Measurements from ENCODE around the gene DPEP3.
"Not testable (repeated sequence)": the region's sequence is repeated elsewhere in the genome, so short reads cannot be mapped to it uniquely, and the experiment has no call there.

The DPEP3 gene

DNA sequence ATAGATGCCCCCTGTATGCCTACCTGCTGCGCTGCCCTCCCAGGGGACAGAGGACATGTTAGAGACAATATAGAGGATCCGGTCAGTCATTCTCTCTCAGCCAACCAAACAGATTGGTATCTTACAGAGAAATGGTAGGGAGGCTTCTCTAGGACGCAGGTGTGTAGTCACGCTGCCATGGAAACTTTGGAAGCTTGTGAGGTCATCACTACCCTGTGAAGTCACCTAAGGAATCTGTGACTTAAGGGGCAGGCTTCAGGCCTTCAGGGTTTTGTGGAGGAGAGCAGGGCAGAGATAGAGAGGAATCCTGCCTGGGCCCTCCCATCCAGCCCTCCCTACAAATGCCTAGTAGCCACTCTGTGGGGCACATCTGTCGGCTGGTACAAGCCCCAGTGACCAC is 35.4 kb upstream of the DPEP3 start, which contains the start of gene DPEP2NB:
DPEP2NB (minus strand) TSS at position 231 of the 400 bp plus-strand sequence; CDS start at position 90, 141 bp downstream.
- no peak within 1 kb of the TSS for H3K4me3 ChIP-seq (ENCODE audit: low read depth, low read length)
- TF ChIP-seq, protein P1, sequence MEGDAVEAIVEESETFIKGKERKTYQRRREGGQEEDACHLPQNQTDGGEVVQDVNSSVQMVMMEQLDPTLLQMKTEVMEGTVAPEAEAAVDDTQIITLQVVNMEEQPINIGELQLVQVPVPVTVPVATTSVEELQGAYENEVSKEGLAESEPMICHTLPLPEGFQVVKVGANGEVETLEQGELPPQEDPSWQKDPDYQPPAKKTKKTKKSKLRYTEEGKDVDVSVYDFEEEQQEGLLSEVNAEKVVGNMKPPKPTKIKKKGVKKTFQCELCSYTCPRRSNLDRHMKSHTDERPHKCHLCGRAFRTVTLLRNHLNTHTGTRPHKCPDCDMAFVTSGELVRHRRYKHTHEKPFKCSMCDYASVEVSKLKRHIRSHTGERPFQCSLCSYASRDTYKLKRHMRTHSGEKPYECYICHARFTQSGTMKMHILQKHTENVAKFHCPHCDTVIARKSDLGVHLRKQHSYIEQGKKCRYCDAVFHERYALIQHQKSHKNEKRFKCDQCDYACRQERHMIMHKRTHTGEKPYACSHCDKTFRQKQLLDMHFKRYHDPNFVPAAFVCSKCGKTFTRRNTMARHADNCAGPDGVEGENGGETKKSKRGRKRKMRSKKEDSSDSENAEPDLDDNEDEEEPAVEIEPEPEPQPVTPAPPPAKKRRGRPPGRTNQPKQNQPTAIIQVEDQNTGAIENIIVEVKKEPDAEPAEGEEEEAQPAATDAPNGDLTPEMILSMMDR (conservative IDR thresholded peaks at IDR 0.05; ENCODE audit: low read depth, low read length), result no peak
- DNase-seq (ENCODE audit: low read depth), result no peak

DNA sequence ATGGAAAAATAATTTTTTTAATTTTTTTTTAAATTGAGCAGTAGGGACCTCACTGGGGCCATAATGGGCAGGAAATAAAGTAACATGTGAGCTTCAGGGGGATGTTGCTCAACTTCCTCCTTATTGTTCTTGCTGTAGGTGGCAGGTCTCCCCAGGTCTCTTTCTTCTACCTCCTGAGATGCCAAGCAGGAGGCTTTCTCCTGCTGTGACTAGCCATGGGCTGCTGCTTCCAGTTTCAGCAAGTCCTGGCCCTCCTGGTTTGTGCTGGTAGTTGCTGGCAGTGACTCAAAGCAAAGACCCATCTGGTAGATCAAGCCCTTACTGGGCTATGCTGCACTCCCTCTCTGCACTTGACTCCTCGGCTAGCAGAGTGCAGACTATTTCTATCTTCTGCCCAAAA is 33.1 kb upstream of the DPEP3 start:
- TF ChIP-seq, protein P1 (conservative IDR thresholded peaks at IDR 0.05; ENCODE audit: low read depth, low read length), result no peak
- H3K4me3 ChIP-seq (ENCODE audit: low read depth, low read length), result no peak overlapping the region
- DNase-seq (ENCODE audit: low read depth), result no peak

DNA sequence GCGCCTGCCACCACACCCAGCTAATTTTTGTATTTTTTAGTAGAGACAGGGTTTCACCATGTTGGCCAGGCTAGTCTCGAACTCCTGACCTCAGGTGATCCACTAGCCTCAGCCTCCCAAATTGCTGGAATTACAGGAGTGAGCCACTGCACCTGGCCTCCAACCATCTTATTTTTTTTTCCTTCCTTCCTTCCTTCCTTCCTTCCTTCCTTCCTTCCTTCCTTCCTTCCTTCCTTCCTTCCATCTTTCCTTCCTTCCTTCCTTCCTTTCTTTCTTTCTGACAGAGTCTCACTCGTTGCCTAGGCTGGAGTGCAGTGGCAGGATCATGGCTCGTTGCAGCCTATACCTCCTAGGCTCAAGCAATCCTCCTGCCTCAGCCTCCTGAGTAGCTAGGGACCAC is 29.6 kb upstream of the DPEP3 start:
- DNase-seq (ENCODE audit: low read depth); H3K4me3 ChIP-seq (ENCODE audit: low read depth, low read length): not testable (repeated sequence)

DNA sequence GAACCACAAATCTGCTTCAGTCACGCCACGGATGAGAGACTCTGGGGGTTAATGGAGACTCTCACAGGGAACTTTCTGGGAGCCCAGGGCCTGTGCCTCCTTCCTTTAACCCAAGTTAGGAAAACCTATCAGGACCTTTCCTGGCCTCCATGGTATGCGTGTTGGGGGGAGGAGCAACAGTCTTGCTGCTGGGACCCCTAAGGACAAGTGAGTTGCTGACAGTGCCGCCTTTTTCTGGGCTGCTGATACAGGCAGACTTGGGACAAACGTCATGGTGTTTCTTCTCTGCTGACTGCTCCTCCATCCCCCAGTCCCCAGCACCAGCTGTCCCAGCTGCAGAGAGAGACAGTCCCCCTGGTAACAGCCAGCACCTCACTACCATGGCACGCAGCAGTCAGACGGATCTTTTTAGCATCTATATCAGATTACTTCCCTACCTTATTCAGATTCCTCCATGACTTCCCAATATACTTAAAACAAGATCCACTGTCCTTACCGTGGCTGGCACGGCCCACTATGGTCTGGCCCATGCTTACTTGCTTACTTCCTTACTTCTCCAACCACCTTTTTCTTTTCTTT is 28.9 kb upstream of the DPEP3 start:
- TF ChIP-seq, protein P1 (conservative IDR thresholded peaks at IDR 0.05; ENCODE audit: low read depth, low read length), result no peak

DNA sequence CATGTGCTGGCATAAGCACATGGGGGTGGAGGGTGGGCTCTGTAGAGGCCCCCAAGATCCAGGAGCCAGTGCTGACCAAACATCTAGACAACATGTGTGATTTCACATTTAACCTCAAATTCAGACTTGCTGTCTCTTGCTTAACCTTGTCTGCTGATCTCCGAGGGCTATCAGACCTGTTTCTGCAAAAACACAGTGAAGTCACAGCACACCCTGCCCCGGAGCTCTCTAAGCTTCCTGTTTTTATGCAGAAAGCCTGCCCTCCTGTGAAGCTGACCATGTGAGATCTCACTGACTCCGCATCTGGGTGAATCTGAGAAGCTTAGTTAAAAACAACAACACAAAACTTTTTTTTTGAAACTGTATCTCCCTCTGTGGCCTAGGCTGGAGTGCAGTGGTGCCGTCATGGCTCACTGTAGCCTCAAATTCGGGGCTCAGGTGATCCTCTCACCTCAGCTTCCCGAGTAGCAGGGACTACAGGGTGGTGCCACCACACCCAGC is 25.5 kb upstream of the DPEP3 start:
- H3K4me3 ChIP-seq (ENCODE audit: low read depth, low read length), result no peak overlapping the region
- DNase-seq (ENCODE audit: low read depth), result peak; percentile 96
- TF ChIP-seq, protein P1 (conservative IDR thresholded peaks at IDR 0.05; ENCODE audit: low read depth, low read length), result no peak

More for the DNA sequence above, 28.9 kb upstream of the DPEP3 start:
- H3K4me3 ChIP-seq (ENCODE audit: low read depth, low read length), result no peak overlapping the region
- no peak for DNase-seq (ENCODE audit: low read depth)

DNA sequence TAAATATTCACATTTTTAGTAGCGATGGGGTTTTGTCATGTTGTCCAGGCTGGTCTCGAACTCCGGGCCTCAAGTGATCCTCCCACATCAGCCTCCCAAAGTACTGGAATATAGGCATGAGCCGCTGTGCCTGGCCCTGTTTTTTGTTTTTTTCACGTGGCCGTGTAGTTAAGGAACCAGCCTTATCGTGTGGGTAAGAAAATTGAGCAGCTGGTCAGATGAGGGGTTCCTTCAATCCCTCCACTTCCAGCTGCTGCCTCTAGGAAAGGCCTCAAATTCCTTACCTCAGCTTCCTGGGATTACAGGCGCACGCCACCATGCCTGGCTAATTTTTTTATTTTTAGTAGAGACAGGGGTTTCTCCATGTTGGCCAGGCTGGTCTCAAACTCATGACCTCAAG is 24.9 kb upstream of the DPEP3 start:
- no peak overlapping the region for H3K4me3 ChIP-seq (ENCODE audit: low read depth, low read length)
- TF ChIP-seq, protein P1 (conservative IDR thresholded peaks at IDR 0.05; ENCODE audit: low read depth, low read length), result no peak
- DNase-seq (ENCODE audit: low read depth), result no peak

DNA sequence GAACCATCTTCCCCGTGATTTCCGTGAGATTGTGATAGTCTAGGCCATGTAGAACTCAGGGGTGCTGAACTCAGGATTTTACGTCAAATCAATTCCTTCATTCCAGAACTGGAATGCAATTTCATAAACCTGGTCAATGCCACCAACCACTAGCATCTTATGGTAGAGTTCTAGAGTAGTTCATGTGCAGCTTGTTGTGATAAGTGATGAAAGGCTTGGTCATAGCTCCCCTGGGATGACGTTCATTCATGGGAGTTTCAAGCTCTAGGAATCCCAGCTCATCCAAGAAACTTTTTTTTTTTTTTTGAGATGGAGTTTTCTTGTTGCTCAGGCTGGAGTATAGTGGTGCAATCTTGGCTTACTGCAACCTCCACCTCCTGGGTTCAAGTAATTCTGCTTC is 22.7 kb upstream of the DPEP3 start:
- TF ChIP-seq, protein P1 (conservative IDR thresholded peaks at IDR 0.05; ENCODE audit: low read depth, low read length), result no peak
- H3K4me3 ChIP-seq (ENCODE audit: low read depth, low read length), result no peak overlapping the region
- peak; percentile 47 for DNase-seq (ENCODE audit: low read depth)
